B cell (primary cell): ENCODE data around the gene CEP131. TPM values are rescaled to one million over a fixed set of nuclear protein-coding genes. Genes with fewer than 3 reads are reported as not detected.

Experiments used
- ATAC-seq: fragments of 200-7000 bp; cut with Tn5 transposase; one replicate; pipeline ENCODE4 v1.10.0; 2021; ENCODE audit warnings: low read depth, mild to moderate bottlenecking, moderate number of reproducible peaks, moderate library complexity
- CTCF ChIA-PET: fragments of 350-600 bp; sonication (Branson Sonifier 250); formaldehyde crosslinking; loops from one replicate; lab custom pipeline; 2021; ENCODE audit warnings: antibody characterized with exemption, inconsistent platforms; lab: Charles Lee
- POLR2A ChIA-PET: fragments of 350-600 bp; sonication (Branson Sonifier 250); formaldehyde crosslinking; loops from one replicate; lab custom pipeline; 2021; ENCODE audit warnings: antibody characterized with exemption; lab: Charles Lee
- DNase-seq: peaks from one replicate; pipeline ENCODE4 v3.0.0; 2013
- H2AFZ ChIP-seq: 2 replicates; pipeline ENCODE4 v1.6.1; 2012; ENCODE audit warnings: mild to moderate bottlenecking, low read depth, low read length; ENCODE audit not compliant: insufficient read depth, poor library complexity, severe bottlenecking
- H3K27ac ChIP-seq, 2 donors: 1 replicate in 1 of 2; 2 replicates in 1 of 2; pipeline ENCODE4 v1.5.1; 2012 to 2013; ENCODE audit warnings: low read length in 2 of 2, mild to moderate bottlenecking in 2 of 2, moderate library complexity in 1 of 2
- H3K27me3 ChIP-seq, 4 experiments: fragments of 200-600 bp in 1 of 4; sonication (generic) in 1 of 4; replicated peaks in 1 of 4; 1 replicate in 2 of 4; 2 replicates in 2 of 4; pipeline versions ENCODE4 v1.6.1 to v1.7.0; 2013 to 2016; ENCODE audit warnings: low read length in 3 of 4, mild to moderate bottlenecking in 2 of 4, mixed read lengths in 1 of 4, moderate library complexity in 1 of 4; ENCODE audit not compliant: insufficient read depth in 4 of 4, control insufficient read depth in 3 of 4; ENCODE audit errors: control extremely low read depth in 1 of 4
- H3K36me3 ChIP-seq, 2 experiments: replicated peaks in 1 of 2; 1 replicate in 1 of 2; 2 replicates in 1 of 2; pipeline versions ENCODE4 v1.6.1 to v1.7.1; 2013; ENCODE audit warnings: low read length in 1 of 2; ENCODE audit not compliant: insufficient read depth in 2 of 2, control insufficient read depth in 1 of 2; ENCODE audit errors: control extremely low read depth in 1 of 2, extremely low read depth in 1 of 2
- H3K4me1 ChIP-seq, 2 donors: fragments of 200-600 bp in 1 of 2; sonication (generic) in 1 of 2; 1 replicate in 1 of 2; 2 replicates in 1 of 2; pipeline versions ENCODE4 v1.5.1 to v1.6.1; 2013 to 2017; ENCODE audit warnings: low read length in 2 of 2; ENCODE audit not compliant: control insufficient read depth in 2 of 2, insufficient read depth in 2 of 2
- H3K4me2 ChIP-seq: replicated peaks from 2 replicates; pipeline ENCODE3; 2012; ENCODE audit warnings: mild to moderate bottlenecking, low read depth, low read length; ENCODE audit not compliant: poor library complexity, severe bottlenecking
- H3K4me3 ChIP-seq, 5 experiments: fragments of 200-600 bp in 1 of 5; sonication (generic) in 1 of 5; 1 replicate in 3 of 5; 2 replicates in 2 of 5; pipeline versions ENCODE4 v1.5.1 to v1.7.0; 2011 to 2016; ENCODE audit warnings: low read length in 4 of 5, mild to moderate bottlenecking in 4 of 5, low read depth in 2 of 5, control low read depth in 1 of 5, moderate library complexity in 1 of 5; ENCODE audit not compliant: insufficient read depth in 1 of 5; ENCODE audit errors: control extremely low read depth in 1 of 5, extremely low read depth in 1 of 5
- H3K79me2 ChIP-seq: fragments of 200-600 bp; sonication (generic); one replicate; pipeline ENCODE4 v1.6.0; 2016; ENCODE audit warnings: low read length; ENCODE audit not compliant: control insufficient read depth, insufficient read depth
- H3K9ac ChIP-seq: fragments of 200-600 bp; sonication (generic); 2 replicates; pipeline ENCODE4 v1.6.1; 2017; ENCODE audit warnings: mild to moderate bottlenecking, low read length, moderate library complexity
- H3K9me3 ChIP-seq, 3 donors: one replicate each; pipeline versions ENCODE4 v1.6.1 to v1.7.1; 2013; ENCODE audit warnings: low read length in 2 of 3; ENCODE audit not compliant: control insufficient read depth in 2 of 3, insufficient read depth in 1 of 3; ENCODE audit errors: control extremely low read depth in 1 of 3
- H4K20me1 ChIP-seq: 2 replicates; pipeline ENCODE4 v1.6.0; 2012; ENCODE audit warnings: mild to moderate bottlenecking, low read length; ENCODE audit not compliant: insufficient read depth, control insufficient read depth, poor library complexity, severe bottlenecking
- H3K27ac Mint-ChIP-seq: one replicate; pipeline ENCODE4 v1.8.0; 2021; ENCODE audit warnings: mixed read lengths
- H3K27me3 Mint-ChIP-seq: one replicate; pipeline ENCODE4 v1.8.0; 2021; ENCODE audit warnings: mixed read lengths
- H3K4me1 Mint-ChIP-seq: one replicate; pipeline ENCODE4 v1.8.0; 2021; ENCODE audit warnings: mixed read lengths
- H3K4me3 Mint-ChIP-seq: one replicate; pipeline ENCODE4 v1.8.0; 2021; ENCODE audit warnings: mixed read lengths
- H3K9me3 Mint-ChIP-seq: one replicate; pipeline ENCODE4 v1.8.0; 2022; ENCODE audit warnings: mixed read lengths; ENCODE audit not compliant: insufficient read depth
- EZH2 ChIP-seq: IDR thresholded peaks from 2 replicates; pipeline ENCODE4 v1.6.1; 2012; ENCODE audit warnings: borderline replicate concordance, low read depth, mild to moderate bottlenecking, moderate library complexity, low read length; ENCODE audit not compliant: insufficient read depth, poor library complexity, severe bottlenecking
- WGBS: methylation state at CpG from one replicate; pipeline ENCODE4 v1.1.5; 2013; ENCODE audit warnings: missing lambda C conversion rate; ENCODE audit not compliant: insufficient coverage; 5-methylcytosine and 5-hydroxymethylcytosine counted together
- intact Hi-C: fragments of 100-400 bp; cut with micrococcal nuclease; formaldehyde crosslinking; loops from one replicate; pipeline ENCODE4 v1.10.0; 2022
- polyA plus RNA-seq: library from polyadenylated mRNA; depleted of rRNA; stranded (reverse); fragments of >200 nt; gene quantifications from 2 replicates; pipeline ENCODE4 v1.2.3, GENCODE V29; 2012
- total RNA-seq, 2 donors: library from RNA; stranded (reverse); fragments of 120-200 nt in 1 of 2; gene quantifications; 1 replicate in 1 of 2; 2 replicates in 1 of 2; pipeline versions ENCODE4 v1.2.3 to v1.2.4, GENCODE V29; 2013 to 2022
- TF ChIP-seq, protein P1 (sequence below): fragments of 200-600 bp; IDR thresholded peaks from one replicate; pipeline ENCODE4 v1.8.0; 2022; ENCODE audit warnings: antibody characterized with exemption, mild to moderate bottlenecking

CEP131 gene
- total and polyA plus RNA-seq, 2 donors (not counting 1 experiment from before 2014, with no cell fraction given) = 18.8 to 25.5 TPM

- Histone ChIP-seq H3K4me2 (no peak overlapping the region), H3K27me3 (peaks cover 0 to 7% (median 0%) of the 10 kb centered on the region in 4 experiments), H2AFZ (no peak overlapping the region), H3K9me3 (peaks cover 0 to 2% (median 0%) of the 10 kb centered on the region in 3 donors), H3K36me3 (no peaks in the 10 kb centered on the region), H4K20me1 (no peaks in the 10 kb centered on the region), H3K9ac (no peak overlapping the region), H3K27ac (no peak overlapping the region), H3K4me3 (no peak overlapping the region), H3K79me2 (no peaks in the 10 kb centered on the region), H3K4me1 (no peaks in the 10 kb centered on the region)
- TF ChIP-seq, protein P1, sequence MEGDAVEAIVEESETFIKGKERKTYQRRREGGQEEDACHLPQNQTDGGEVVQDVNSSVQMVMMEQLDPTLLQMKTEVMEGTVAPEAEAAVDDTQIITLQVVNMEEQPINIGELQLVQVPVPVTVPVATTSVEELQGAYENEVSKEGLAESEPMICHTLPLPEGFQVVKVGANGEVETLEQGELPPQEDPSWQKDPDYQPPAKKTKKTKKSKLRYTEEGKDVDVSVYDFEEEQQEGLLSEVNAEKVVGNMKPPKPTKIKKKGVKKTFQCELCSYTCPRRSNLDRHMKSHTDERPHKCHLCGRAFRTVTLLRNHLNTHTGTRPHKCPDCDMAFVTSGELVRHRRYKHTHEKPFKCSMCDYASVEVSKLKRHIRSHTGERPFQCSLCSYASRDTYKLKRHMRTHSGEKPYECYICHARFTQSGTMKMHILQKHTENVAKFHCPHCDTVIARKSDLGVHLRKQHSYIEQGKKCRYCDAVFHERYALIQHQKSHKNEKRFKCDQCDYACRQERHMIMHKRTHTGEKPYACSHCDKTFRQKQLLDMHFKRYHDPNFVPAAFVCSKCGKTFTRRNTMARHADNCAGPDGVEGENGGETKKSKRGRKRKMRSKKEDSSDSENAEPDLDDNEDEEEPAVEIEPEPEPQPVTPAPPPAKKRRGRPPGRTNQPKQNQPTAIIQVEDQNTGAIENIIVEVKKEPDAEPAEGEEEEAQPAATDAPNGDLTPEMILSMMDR = no peak
- no peak for TF ChIP-seq EZH2
- Mint-ChIP-seq H3K4me1 (no peaks in the 10 kb centered on the region), H3K27me3 (peaks cover 6% of the 10 kb centered on the region), H3K9me3 (no peaks in the 10 kb centered on the region), H3K27ac (no peak overlapping the region), H3K4me3 (no peak overlapping the region)
- ChIA-PET POLR2A (no interaction called here), CTCF (interaction anchor here (0.6 kb wide), 1 partner anchor 260 kb away, joined by 4 read pairs; no protein-coding TSS in a partner anchor)
- 96% methylated on average over 48 of the region's 49 CpGs for WGBS
- intact Hi-C loops = no loop called here
- ATAC-seq (no peak), DNase-seq (no peak)
These were observed 41.6 kb downstream of the CEP131 start for GRCh38 chr17:81180836-81181810.

DNA sequence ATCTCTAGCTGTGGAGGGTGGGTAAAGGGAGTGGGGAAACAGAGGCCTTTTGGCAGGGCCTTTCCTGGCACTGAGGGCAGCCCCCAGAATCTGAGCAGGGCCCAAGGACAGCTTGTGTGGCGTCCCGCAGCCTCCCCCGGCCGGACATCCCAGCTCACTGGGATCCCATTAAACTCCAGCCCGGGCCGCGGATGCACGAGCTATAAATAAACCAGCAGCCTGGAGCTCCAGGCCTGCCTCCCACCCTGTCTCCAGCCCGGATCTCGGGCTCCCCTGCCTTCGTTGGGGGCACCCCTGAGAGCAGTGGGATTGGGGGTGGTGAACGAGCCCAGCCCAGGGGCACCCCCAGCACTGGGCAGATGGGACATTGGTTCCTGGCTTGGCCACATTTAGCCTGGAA, 42.9 kb downstream of the CEP131 start:
- peaks cover 0 to 2% (median 0%) of the 10 kb centered on the region in 3 donors for H3K9me3 ChIP-seq
- H3K9ac ChIP-seq = no peak overlapping the region
- ATAC-seq = no peak
- no peak overlapping the region for H3K27ac ChIP-seq
- no peaks in the 10 kb centered on the region for H3K36me3 ChIP-seq
- H3K27ac Mint-ChIP-seq = no peak overlapping the region
- DNase-seq = no peak
- H4K20me1 ChIP-seq = no peaks in the 10 kb centered on the region
- no peaks in the 10 kb centered on the region for H3K4me1 Mint-ChIP-seq
- peaks cover 7% of the 10 kb centered on the region for H3K9me3 Mint-ChIP-seq
- peaks cover 0 to 7% (median 0%) of the 10 kb centered on the region in 4 experiments for H3K27me3 ChIP-seq
- no peak for TF ChIP-seq EZH2
- TF ChIP-seq, protein P1 = no peak
- H3K27me3 Mint-ChIP-seq = peaks cover 6% of the 10 kb centered on the region
- H3K4me3 ChIP-seq = no peak overlapping the region
- H3K79me2 ChIP-seq = no peaks in the 10 kb centered on the region
- 84% methylated on average over 11 of the region's 12 CpGs for WGBS
- intact Hi-C loops = no loop called here
- no peaks in the 10 kb centered on the region for H3K4me1 ChIP-seq
- no peak overlapping the region for H3K4me3 Mint-ChIP-seq
- ChIA-PET POLR2A (no interaction called here), CTCF (no interaction called here)
- no peak overlapping the region for H3K4me2 ChIP-seq
- H2AFZ ChIP-seq = no peak overlapping the region
